ENCODE results near the gene STAU1. TPM values are rescaled to one million over a fixed set of nuclear protein-coding genes. Genes with fewer than 3 reads are reported as not detected.

The STAU1 gene
- total and polyA plus RNA-seq, 2 of the 13 experiments (the other 11 are each of a cell fraction or from before 2014, with no cell fraction given) = 119 to 133 TPM

DNA sequence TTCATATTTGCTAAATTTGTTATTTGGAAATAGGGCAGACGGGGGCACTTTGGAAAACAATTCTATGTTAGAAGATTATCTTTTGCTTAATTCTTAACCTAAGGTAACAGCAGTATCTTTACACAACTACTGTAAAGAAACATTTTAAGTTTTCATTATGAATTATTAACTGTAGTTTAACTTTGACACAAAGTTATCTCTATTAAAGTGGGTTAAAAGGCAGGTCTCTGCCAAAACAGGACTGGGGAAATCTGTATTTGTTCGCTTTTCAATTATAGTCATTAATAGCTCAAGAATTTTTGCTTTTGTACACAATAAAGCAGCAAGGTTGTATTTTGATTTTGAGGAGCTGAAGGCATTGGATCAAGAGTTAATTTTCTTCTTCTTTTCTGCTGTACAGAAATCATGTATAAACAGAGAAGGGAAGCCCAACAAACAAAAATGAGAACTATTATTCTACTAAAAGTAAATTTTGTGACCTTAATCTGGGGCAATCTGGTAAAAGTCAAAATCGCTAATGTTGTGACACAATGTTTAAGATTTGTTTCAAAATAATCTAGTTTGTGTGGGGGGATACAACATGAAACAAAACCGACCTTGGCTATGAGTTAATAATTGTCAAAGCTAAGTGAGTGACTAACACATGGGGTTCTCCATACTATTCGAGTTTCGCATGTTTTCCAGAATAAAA lies 2.9 kb downstream of the STAU1 start (continued):
- TF ChIP-seq ZNF383 (CRISPR knock-in tag; IDR thresholded peaks at IDR 0.05; ENCODE audit: borderline replicate concordance) (no peak), CREM (IDR thresholded peaks at IDR 0.05) (peak; percentile 75), CREM (CRISPR knock-in tag; IDR thresholded peaks at IDR 0.05) (no peak), ZBTB20 (CRISPR knock-in tag; IDR thresholded peaks at IDR 0.05; ENCODE audit: borderline replicate concordance, low read depth) (no peak), KAT8 (CRISPR knock-in tag; IDR thresholded peaks at IDR 0.05) (no peak), ZNF430 (CRISPR knock-in tag; IDR thresholded peaks at IDR 0.05) (no peak; the same call in 1 of the 2 replicates), ZNF543 (CRISPR knock-in tag; IDR thresholded peaks at IDR 0.05) (no peak), ERF (CRISPR knock-in tag; IDR thresholded peaks at IDR 0.05) (peak; percentile 16; the same call in 1 of the 2 replicates), DNMT3B (CRISPR knock-in tag; conservative IDR thresholded peaks at IDR 0.05) (0 out of 2 replicates have a peak, but pooled peaks have one; percentile 25), TEAD3 (CRISPR knock-in tag; optimal IDR thresholded peaks at IDR 0.05; ENCODE audit: borderline replicate concordance) (no peak)
- TF ChIP-seq, protein P1, sequence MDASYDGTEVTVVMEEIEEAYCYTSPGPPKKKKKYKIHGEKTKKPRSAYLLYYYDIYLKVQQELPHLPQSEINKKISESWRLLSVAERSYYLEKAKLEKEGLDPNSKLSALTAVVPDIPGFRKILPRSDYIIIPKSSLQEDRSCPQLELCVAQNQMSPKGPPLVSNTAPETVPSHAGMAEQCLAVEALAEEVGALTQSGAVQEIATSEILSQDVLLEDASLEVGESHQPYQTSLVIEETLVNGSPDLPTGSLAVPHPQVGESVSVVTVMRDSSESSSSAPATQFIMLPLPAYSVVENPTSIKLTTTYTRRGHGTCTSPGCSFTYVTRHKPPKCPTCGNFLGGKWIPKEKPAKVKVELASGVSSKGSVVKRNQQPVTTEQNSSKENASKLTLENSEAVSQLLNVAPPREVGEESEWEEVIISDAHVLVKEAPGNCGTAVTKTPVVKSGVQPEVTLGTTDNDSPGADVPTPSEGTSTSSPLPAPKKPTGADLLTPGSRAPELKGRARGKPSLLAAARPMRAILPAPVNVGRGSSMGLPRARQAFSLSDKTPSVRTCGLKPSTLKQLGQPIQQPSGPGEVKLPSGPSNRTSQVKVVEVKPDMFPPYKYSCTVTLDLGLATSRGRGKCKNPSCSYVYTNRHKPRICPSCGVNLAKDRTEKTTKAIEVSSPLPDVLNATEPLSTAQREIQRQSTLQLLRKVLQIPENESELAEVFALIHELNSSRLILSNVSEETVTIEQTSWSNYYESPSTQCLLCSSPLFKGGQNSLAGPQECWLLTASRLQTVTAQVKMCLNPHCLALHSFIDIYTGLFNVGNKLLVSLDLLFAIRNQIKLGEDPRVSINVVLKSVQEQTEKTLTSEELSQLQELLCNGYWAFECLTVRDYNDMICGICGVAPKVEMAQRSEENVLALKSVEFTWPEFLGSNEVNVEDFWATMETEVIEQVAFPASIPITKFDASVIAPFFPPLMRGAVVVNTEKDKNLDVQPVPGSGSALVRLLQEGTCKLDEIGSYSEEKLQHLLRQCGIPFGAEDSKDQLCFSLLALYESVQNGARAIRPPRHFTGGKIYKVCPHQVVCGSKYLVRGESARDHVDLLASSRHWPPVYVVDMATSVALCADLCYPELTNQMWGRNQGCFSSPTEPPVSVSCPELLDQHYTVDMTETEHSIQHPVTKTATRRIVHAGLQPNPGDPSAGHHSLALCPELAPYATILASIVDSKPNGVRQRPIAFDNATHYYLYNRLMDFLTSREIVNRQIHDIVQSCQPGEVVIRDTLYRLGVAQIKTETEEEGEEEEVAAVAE (CRISPR knock-in tag; IDR thresholded peaks at IDR 0.05; ENCODE audit: borderline replicate concordance) = no peak
- TF ChIP-seq, protein P2, sequence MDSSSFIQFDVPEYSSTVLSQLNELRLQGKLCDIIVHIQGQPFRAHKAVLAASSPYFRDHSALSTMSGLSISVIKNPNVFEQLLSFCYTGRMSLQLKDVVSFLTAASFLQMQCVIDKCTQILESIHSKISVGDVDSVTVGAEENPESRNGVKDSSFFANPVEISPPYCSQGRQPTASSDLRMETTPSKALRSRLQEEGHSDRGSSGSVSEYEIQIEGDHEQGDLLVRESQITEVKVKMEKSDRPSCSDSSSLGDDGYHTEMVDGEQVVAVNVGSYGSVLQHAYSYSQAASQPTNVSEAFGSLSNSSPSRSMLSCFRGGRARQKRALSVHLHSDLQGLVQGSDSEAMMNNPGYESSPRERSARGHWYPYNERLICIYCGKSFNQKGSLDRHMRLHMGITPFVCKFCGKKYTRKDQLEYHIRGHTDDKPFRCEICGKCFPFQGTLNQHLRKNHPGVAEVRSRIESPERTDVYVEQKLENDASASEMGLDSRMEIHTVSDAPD (CRISPR knock-in tag; IDR thresholded peaks at IDR 0.05) = no peak
- TF ChIP-seq, protein P3, sequence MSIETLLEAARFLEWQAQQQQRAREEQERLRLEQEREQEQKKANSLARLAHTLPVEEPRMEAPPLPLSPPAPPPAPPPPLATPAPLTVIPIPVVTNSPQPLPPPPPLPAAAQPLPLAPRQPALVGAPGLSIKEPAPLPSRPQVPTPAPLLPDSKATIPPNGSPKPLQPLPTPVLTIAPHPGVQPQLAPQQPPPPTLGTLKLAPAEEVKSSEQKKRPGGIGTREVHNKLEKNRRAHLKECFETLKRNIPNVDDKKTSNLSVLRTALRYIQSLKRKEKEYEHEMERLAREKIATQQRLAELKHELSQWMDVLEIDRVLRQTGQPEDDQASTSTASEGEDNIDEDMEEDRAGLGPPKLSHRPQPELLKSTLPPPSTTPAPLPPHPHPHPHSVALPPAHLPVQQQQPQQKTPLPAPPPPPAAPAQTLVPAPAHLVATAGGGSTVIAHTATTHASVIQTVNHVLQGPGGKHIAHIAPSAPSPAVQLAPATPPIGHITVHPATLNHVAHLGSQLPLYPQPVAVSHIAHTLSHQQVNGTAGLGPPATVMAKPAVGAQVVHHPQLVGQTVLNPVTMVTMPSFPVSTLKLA (IDR thresholded peaks at IDR 0.05) = no peak
- TF ChIP-seq, protein P4, sequence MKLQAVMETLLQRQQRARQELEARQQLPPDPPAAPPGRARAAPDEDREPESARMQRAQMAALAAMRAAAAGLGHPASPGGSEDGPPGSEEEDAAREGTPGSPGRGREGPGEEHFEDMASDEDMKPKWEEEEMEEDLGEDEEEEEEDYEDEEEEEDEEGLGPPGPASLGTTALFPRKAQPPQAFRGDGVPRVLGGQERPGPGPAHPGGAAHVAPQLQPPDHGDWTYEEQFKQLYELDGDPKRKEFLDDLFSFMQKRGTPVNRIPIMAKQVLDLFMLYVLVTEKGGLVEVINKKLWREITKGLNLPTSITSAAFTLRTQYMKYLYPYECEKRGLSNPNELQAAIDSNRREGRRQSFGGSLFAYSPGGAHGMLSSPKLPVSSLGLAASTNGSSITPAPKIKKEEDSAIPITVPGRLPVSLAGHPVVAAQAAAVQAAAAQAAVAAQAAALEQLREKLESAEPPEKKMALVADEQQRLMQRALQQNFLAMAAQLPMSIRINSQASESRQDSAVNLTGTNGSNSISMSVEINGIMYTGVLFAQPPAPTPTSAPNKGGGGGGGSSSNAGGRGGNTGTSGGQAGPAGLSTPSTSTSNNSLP (IDR thresholded peaks at IDR 0.05; ENCODE audit: low read depth, low read length) = peak; percentile 86
- TF ChIP-seq, protein P5, sequence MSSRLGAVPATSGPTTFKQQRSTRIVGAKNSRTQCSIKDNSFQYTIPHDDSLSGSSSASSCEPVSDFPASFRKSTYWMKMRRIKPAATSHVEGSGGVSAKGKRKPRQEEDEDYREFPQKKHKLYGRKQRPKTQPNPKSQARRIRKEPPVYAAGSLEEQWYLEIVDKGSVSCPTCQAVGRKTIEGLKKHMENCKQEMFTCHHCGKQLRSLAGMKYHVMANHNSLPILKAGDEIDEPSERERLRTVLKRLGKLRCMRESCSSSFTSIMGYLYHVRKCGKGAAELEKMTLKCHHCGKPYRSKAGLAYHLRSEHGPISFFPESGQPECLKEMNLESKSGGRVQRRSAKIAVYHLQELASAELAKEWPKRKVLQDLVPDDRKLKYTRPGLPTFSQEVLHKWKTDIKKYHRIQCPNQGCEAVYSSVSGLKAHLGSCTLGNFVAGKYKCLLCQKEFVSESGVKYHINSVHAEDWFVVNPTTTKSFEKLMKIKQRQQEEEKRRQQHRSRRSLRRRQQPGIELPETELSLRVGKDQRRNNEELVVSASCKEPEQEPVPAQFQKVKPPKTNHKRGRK (CRISPR knock-in tag; IDR thresholded peaks at IDR 0.05) = no peak
